Measurements from ENCODE around the gene RPL27. TPM values are rescaled to one million over a fixed set of nuclear protein-coding genes. Genes with fewer than 3 reads are reported as not detected.

RPL27 gene
- total RNA-seq, 6 experiments from 2014 or later = 1,047 to 1,349 (median 1,243) TPM

- peaks cover 5% of the 10 kb centered on the region for H3K27me3 Mint-ChIP-seq (ENCODE audit: insufficient read depth)
- H3K4me3 Mint-ChIP-seq = no peak overlapping the region
- no peak for TF ChIP-seq CTCF (IDR thresholded peaks at IDR 0.05)
- H3K9me3 Mint-ChIP-seq = no peaks in the 10 kb centered on the region
- H3K27ac Mint-ChIP-seq = no peak overlapping the region
- no peaks in the 10 kb centered on the region for H3K36me3 Mint-ChIP-seq (ENCODE audit: low read depth)
- no peaks in the 10 kb centered on the region for H3K4me1 Mint-ChIP-seq (ENCODE audit: low read depth)
- DNase-seq = no peak
Measured at GRCh38 chr17:43031666-43032065, 33.4 kb downstream of the RPL27 start.

GRCh38 chr17:43033948-43034881 lies 36.0 kb downstream of the RPL27 start:
- Mint-ChIP-seq H3K27ac (no peak overlapping the region), H3K27me3 (ENCODE audit: insufficient read depth) (peaks cover 1% of the 10 kb centered on the region), H3K4me1 (ENCODE audit: low read depth) (no peaks in the 10 kb centered on the region), H3K36me3 (ENCODE audit: low read depth) (no peaks in the 10 kb centered on the region), H3K9me3 (no peaks in the 10 kb centered on the region), H3K4me3 (no peak overlapping the region)
- TF ChIP-seq CTCF (IDR thresholded peaks at IDR 0.05) = no peak
- DNase-seq = no peak

GRCh38 chr17:43034894-43035293 lies 36.7 kb downstream of the RPL27 start:
- TF ChIP-seq CTCF (IDR thresholded peaks at IDR 0.05) = no peak
- Mint-ChIP-seq H3K4me3 (no peak overlapping the region), H3K36me3 (ENCODE audit: low read depth) (no peaks in the 10 kb centered on the region), H3K27me3 (ENCODE audit: insufficient read depth) (peaks cover 1% of the 10 kb centered on the region), H3K9me3 (no peaks in the 10 kb centered on the region), H3K4me1 (ENCODE audit: low read depth) (no peaks in the 10 kb centered on the region), H3K27ac (no peak overlapping the region)
- no peak for DNase-seq

GRCh38 chr17:43039646-43040045 lies 41.4 kb downstream of the RPL27 start:
- no peaks in the 10 kb centered on the region for H3K36me3 Mint-ChIP-seq (ENCODE audit: low read depth)
- peaks cover 21% of the 10 kb centered on the region for H3K4me1 Mint-ChIP-seq (ENCODE audit: low read depth)
- H3K9me3 Mint-ChIP-seq = no peaks in the 10 kb centered on the region
- H3K4me3 Mint-ChIP-seq = no peak overlapping the region
- no peak overlapping the region for H3K27ac Mint-ChIP-seq
- no peak for TF ChIP-seq CTCF (IDR thresholded peaks at IDR 0.05)
- no peaks in the 10 kb centered on the region; the same call in 1 of the 2 replicates for H3K27me3 Mint-ChIP-seq (ENCODE audit: insufficient read depth)
- no peak for DNase-seq

GRCh38 chr17:43040655-43041054 lies 42.4 kb downstream of the RPL27 start:
- H3K27ac Mint-ChIP-seq = no peak overlapping the region
- peaks cover 21% of the 10 kb centered on the region for H3K4me1 Mint-ChIP-seq (ENCODE audit: low read depth)
- no peak for TF ChIP-seq CTCF (IDR thresholded peaks at IDR 0.05)
- no peaks in the 10 kb centered on the region; the same call in 1 of the 2 replicates for H3K27me3 Mint-ChIP-seq (ENCODE audit: insufficient read depth)
- H3K4me3 Mint-ChIP-seq = no peak overlapping the region
- no peaks in the 10 kb centered on the region for H3K36me3 Mint-ChIP-seq (ENCODE audit: low read depth)
- no peak for DNase-seq
- no peaks in the 10 kb centered on the region for H3K9me3 Mint-ChIP-seq
